HL-60 (cell line): ENCODE results near the gene NDEL1.

Source experiments
- GABPA ChIP-seq: IDR thresholded peaks from 2 replicates; pipeline ENCODE4 v1.6.1; 2012; ENCODE audit warnings: low read depth
- POLR2AphosphoS5 ChIP-seq: IDR thresholded peaks from 2 replicates; pipeline ENCODE4 v1.6.1; 2012; ENCODE audit warnings: low read depth
- SPI1 ChIP-seq: IDR thresholded peaks from 2 replicates; pipeline ENCODE4 v1.6.1; 2012; ENCODE audit warnings: low read depth, mild to moderate bottlenecking, borderline replicate concordance
- TF ChIP-seq, protein P1 (sequence below): IDR thresholded peaks from one replicate; pipeline ENCODE4 v1.5.1; 2011; ENCODE audit warnings: low read length, control low read depth, inconsistent platforms; ENCODE audit not compliant: insufficient read depth
- TF ChIP-seq, protein P2 (sequence below): IDR thresholded peaks from 2 replicates; pipeline ENCODE4 v1.6.1; 2012; ENCODE audit warnings: low read depth; ENCODE audit not compliant: insufficient replicate concordance

DNA sequence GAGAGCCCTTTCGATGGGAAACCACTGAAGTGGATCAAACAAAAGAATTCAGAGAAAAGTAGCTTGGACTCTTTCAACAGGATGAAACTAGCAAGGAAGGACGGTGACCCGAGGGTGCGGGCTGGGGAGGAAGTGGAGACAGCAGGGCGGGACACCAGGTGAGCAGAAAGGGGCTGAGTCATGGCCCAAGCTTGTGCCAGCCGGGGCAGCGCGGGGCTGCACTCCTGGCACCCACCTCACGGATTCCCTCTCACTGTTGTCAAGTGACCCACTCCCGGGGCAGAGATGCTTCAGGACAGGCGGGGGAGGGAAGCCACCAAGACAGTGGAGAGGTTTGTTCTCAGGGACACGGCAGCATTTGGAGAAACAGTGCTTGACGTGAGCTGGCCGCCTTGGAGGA lies 27.3 kb upstream of the NDEL1 start:
- TF ChIP-seq, protein P1, sequence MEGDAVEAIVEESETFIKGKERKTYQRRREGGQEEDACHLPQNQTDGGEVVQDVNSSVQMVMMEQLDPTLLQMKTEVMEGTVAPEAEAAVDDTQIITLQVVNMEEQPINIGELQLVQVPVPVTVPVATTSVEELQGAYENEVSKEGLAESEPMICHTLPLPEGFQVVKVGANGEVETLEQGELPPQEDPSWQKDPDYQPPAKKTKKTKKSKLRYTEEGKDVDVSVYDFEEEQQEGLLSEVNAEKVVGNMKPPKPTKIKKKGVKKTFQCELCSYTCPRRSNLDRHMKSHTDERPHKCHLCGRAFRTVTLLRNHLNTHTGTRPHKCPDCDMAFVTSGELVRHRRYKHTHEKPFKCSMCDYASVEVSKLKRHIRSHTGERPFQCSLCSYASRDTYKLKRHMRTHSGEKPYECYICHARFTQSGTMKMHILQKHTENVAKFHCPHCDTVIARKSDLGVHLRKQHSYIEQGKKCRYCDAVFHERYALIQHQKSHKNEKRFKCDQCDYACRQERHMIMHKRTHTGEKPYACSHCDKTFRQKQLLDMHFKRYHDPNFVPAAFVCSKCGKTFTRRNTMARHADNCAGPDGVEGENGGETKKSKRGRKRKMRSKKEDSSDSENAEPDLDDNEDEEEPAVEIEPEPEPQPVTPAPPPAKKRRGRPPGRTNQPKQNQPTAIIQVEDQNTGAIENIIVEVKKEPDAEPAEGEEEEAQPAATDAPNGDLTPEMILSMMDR = no peak
- TF ChIP-seq, protein P2, sequence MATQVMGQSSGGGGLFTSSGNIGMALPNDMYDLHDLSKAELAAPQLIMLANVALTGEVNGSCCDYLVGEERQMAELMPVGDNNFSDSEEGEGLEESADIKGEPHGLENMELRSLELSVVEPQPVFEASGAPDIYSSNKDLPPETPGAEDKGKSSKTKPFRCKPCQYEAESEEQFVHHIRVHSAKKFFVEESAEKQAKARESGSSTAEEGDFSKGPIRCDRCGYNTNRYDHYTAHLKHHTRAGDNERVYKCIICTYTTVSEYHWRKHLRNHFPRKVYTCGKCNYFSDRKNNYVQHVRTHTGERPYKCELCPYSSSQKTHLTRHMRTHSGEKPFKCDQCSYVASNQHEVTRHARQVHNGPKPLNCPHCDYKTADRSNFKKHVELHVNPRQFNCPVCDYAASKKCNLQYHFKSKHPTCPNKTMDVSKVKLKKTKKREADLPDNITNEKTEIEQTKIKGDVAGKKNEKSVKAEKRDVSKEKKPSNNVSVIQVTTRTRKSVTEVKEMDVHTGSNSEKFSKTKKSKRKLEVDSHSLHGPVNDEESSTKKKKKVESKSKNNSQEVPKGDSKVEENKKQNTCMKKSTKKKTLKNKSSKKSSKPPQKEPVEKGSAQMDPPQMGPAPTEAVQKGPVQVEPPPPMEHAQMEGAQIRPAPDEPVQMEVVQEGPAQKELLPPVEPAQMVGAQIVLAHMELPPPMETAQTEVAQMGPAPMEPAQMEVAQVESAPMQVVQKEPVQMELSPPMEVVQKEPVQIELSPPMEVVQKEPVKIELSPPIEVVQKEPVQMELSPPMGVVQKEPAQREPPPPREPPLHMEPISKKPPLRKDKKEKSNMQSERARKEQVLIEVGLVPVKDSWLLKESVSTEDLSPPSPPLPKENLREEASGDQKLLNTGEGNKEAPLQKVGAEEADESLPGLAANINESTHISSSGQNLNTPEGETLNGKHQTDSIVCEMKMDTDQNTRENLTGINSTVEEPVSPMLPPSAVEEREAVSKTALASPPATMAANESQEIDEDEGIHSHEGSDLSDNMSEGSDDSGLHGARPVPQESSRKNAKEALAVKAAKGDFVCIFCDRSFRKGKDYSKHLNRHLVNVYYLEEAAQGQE = no peak
- TF ChIP-seq GABPA (no peak), POLR2AphosphoS5 (no peak), SPI1 (no peak)
